Nephron progenitor cell (in vitro differentiated cells): Measurements from ENCODE around the gene P3H2.

Experiments
- DNase-seq: peaks from one replicate; pipeline ENCODE4 v3.0.0; 2021
- H3K27ac Mint-ChIP-seq: 2 replicates; pipeline ENCODE4 v1.8.0; 2021; ENCODE audit warnings: mild to moderate bottlenecking, moderate library complexity, mixed read lengths
- H3K27me3 Mint-ChIP-seq: 2 replicates; pipeline ENCODE4 v1.8.0; 2021; ENCODE audit warnings: mild to moderate bottlenecking, low read depth, mixed read lengths; ENCODE audit not compliant: poor library complexity
- H3K36me3 Mint-ChIP-seq: 2 replicates; pipeline ENCODE4 v1.8.0; 2021; ENCODE audit warnings: low read depth, mixed read lengths
- H3K4me1 Mint-ChIP-seq: 2 replicates; pipeline ENCODE4 v1.8.0; 2021; ENCODE audit warnings: mixed read lengths
- H3K4me3 Mint-ChIP-seq: 2 replicates; pipeline ENCODE4 v1.8.0; 2021; ENCODE audit warnings: mild to moderate bottlenecking, moderate library complexity, mixed read lengths
- H3K9me3 Mint-ChIP-seq: 2 replicates; pipeline ENCODE4 v1.8.0; 2021; ENCODE audit warnings: mild to moderate bottlenecking, moderate library complexity, mixed read lengths
- TF ChIP-seq, protein P1 (sequence below): fragments of 200-600 bp; sonication (generic); IDR thresholded peaks from 2 replicates; pipeline ENCODE4 v1.5.0; 2021; ENCODE audit warnings: antibody characterized with exemption

The P3H2 gene

DNA sequence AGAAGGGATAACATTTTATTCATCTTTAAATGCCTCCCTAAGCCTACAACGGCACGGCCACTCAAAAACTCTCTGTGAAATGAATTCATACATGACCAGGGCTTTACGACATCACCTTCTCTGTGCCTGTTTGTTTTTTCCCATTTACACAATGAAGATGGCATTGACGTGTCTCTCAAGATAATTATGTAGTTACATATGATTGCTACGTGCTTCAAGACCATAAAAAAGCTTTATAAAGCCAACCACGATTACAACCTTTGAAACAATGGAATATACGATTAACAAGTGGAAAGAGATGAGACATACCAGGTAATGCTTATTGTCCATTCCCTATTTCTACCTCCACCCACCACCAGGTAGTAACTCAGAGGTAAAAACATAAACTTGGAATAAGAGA lies 168.4 kb downstream of the P3H2 start:
- Mint-ChIP-seq H3K9me3 (peaks cover 6% of the 10 kb centered on the region), H3K4me1 (peaks cover 23% of the 10 kb centered on the region), H3K36me3 (peaks cover 13% of the 10 kb centered on the region), H3K27me3 (peaks cover 5% of the 10 kb centered on the region), H3K27ac (no peak overlapping the region), H3K4me3 (no peak overlapping the region)
- TF ChIP-seq, protein P1, sequence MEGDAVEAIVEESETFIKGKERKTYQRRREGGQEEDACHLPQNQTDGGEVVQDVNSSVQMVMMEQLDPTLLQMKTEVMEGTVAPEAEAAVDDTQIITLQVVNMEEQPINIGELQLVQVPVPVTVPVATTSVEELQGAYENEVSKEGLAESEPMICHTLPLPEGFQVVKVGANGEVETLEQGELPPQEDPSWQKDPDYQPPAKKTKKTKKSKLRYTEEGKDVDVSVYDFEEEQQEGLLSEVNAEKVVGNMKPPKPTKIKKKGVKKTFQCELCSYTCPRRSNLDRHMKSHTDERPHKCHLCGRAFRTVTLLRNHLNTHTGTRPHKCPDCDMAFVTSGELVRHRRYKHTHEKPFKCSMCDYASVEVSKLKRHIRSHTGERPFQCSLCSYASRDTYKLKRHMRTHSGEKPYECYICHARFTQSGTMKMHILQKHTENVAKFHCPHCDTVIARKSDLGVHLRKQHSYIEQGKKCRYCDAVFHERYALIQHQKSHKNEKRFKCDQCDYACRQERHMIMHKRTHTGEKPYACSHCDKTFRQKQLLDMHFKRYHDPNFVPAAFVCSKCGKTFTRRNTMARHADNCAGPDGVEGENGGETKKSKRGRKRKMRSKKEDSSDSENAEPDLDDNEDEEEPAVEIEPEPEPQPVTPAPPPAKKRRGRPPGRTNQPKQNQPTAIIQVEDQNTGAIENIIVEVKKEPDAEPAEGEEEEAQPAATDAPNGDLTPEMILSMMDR = no peak
- no peak for DNase-seq

DNA sequence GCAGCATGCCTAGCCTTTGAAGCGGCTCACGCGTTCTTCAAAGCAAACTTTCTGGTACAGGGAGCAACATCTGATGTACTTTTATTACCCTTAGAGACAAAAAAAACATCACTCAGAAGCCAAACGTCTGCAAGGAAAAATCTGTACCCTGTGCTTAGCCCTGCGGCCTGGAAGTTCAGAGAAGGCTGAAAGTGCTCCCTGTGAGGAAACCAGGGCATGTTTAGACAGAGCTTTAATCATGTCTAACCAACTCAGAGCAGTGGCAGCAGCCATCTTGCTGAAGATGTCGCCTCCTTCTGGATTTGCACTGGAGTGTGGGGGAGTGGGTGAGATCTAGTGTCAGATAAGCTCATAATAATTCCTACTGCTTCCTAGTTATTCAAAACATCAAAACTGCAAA lies 170.4 kb downstream of the P3H2 start:
- Mint-ChIP-seq H3K27me3 (peaks cover 10% of the 10 kb centered on the region), H3K4me3 (no peak overlapping the region), H3K4me1 (peaks cover 34% of the 10 kb centered on the region), H3K9me3 (peaks cover 6% of the 10 kb centered on the region), H3K27ac (no peak overlapping the region), H3K36me3 (peaks cover 6% of the 10 kb centered on the region)
- DNase-seq = no peak
- TF ChIP-seq, protein P1 = no peak

DNA sequence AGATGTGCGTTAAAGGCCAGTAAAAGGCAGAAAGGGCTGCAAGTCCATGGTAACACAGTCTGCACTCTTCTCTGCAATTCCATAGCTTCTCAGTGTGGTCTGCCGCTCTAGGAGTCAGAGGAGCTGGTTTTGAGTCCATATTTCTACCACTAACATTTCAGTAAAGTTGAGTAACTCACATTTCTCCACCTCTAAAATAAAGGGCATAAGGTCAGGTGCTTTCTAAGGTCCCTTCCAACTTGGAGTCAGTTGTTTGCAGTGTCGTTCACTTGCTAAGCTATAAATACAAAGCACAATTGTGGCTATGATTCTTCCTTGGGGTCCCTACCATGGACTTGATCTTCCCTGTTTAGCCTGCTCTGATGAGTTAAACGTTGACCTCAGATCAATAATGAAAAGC lies 171.1 kb downstream of the P3H2 start:
- peaks cover 6% of the 10 kb centered on the region for H3K9me3 Mint-ChIP-seq
- peaks cover 6% of the 10 kb centered on the region for H3K36me3 Mint-ChIP-seq
- no peak for DNase-seq
- TF ChIP-seq, protein P1 = no peak
- no peak overlapping the region for H3K4me3 Mint-ChIP-seq
- peaks cover 10% of the 10 kb centered on the region for H3K27me3 Mint-ChIP-seq
- no peak overlapping the region for H3K27ac Mint-ChIP-seq
- peaks cover 34% of the 10 kb centered on the region for H3K4me1 Mint-ChIP-seq

DNA sequence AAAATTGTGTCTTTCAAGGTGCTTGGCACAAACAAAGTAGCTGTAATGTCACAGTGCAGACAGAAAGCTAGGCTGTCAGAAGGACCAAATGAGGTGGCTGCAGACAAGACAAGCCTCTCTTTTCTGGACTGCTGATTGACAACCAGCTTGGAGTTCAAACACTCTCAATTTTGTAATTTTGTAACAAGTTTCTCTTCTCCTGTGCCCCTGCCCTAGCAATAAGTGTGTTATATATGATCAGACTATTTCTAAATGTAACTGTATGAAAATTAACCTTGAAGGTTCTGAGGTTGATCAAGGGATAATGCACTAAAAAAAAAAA lies 172.0 kb downstream of the P3H2 start:
- no peak for DNase-seq
- Mint-ChIP-seq H3K4me3 (no peak overlapping the region), H3K27me3 (peaks cover 10% of the 10 kb centered on the region), H3K27ac (no peak overlapping the region), H3K4me1 (peaks cover 34% of the 10 kb centered on the region), H3K36me3 (peaks cover 6% of the 10 kb centered on the region), H3K9me3 (peaks cover 6% of the 10 kb centered on the region)
- TF ChIP-seq, protein P1 = no peak

DNA sequence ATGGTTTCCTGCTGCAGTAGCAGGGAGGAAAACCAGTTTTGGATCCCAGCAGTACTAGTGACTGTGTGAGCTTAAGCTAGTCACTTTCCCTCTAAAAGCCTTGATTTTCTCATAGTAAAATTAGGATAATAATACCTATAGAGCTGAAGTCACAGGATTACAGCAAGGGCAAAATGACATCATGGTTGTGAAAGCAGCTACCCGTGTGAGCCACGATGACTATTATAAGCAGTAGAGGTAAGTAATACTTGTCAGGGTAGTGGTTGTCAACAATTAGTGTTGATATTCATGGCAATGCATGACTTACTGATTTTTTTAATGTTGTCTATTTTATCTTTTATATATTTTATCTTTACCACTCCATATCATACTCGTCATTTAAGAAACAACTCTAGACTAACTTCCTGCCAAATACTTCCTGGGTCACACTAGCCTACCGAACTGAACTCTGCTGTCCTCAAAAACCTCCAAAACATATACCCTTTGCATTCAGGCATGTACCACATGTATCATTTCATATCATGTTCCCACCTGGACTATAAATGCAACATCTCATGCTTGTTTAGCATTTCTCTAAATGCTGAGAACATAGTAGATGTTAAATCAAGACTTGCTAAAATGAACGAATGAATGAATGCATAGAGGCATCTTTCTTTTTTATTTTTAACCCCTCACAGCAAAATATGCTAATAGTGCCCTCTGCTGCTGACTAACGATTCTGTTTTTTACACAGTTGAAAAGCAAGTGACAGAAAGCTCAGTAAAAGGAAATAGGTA lies 172.6 kb downstream of the P3H2 start:
- H3K27ac Mint-ChIP-seq = no peak overlapping the region
- DNase-seq = no peak
- peaks cover 6% of the 10 kb centered on the region for H3K36me3 Mint-ChIP-seq
- no peak overlapping the region for H3K4me3 Mint-ChIP-seq
- peaks cover 6% of the 10 kb centered on the region for H3K9me3 Mint-ChIP-seq
- TF ChIP-seq, protein P1 = peak; percentile 56
- peaks cover 10% of the 10 kb centered on the region for H3K27me3 Mint-ChIP-seq
- peaks cover 34% of the 10 kb centered on the region for H3K4me1 Mint-ChIP-seq

DNA sequence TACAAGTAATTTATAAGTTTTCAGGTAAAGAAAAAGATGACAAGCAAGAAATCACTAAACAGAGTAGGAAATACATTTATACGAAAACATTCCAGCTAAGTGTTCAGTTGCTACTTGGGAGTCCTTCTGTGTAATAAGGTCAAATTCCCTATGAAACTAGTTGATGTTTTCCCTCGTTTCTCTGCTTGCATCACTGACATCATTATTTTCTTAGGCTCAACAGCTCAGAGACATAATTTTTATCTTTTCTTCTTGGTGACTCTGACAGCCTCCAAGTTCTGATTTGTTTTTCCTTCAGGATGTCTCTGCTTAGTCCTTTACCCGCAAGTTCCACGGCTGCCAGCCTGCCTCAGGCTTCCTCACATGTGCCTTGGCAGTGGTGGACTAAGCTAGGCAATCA lies 173.6 kb downstream of the P3H2 start:
- Mint-ChIP-seq H3K27me3 (peaks cover 10% of the 10 kb centered on the region), H3K27ac (no peak overlapping the region), H3K36me3 (peaks cover 3% of the 10 kb centered on the region), H3K4me3 (no peak overlapping the region), H3K9me3 (peaks cover 3% of the 10 kb centered on the region), H3K4me1 (peaks cover 34% of the 10 kb centered on the region)
- TF ChIP-seq, protein P1 = no peak
- DNase-seq = no peak
